Diencephalon (tissue), 1 donor: ENCODE results near the gene CDC23. TPM values are rescaled to one million over a fixed set of nuclear protein-coding genes. Genes with fewer than 3 reads are reported as not detected.

Experiments used
- total RNA-seq: library from RNA; depleted of rRNA; stranded (reverse); fragments of >200 nt; gene quantifications from one replicate; pipeline ENCODE4 v1.2.3, GENCODE V29; 2014

CDC23 gene
- total RNA-seq = 35.5 TPM

GRCh38 chr5:138213161-138214029 is at the start of gene CDC23:
Gene CDC23 (minus strand): TSS chr5:138213323. CDS start chr5:138213312, 11 bp downstream.

GRCh38 chr5:138178516-138179276 is 34.4 kb downstream of the CDC23 start, which contains the start of the genes BRD8 and KIF20A:
Gene BRD8 (minus strand): TSS chr5:138178630. CDS start chr5:138178614, 16 bp downstream.
Gene KIF20A (plus strand): TSS chr5:138179112. CDS start chr5:138179681, 569 bp downstream.

GRCh38 chr5:138138949-138139780 is 74.0 kb downstream of the CDC23 start, which contains the start of gene NME5:
Gene NME5 (minus strand): TSS chr5:138139428. CDS start chr5:138138780, 648 bp downstream.

Other genes with a start within 250 kb of the CDC23 start
- 139 TPM for gene FAM13B, start 180.2 kb downstream of the CDC23 start, total RNA-seq
- gene WNT8A, start 129.3 kb downstream of the CDC23 start, total RNA-seq = 0.23 TPM
- gene NME5, start 73.9 kb downstream of the CDC23 start, total RNA-seq = 22.4 TPM
- 47.3 TPM for gene BRD8, start 34.7 kb downstream of the CDC23 start, total RNA-seq
- 7.6 TPM for gene KIF20A, start 34.2 kb downstream of the CDC23 start, total RNA-seq
- not detected for gene GFRA3, start 61.3 kb upstream of the CDC23 start, total RNA-seq
- 2.1 TPM for gene CDC25C, start 118.5 kb upstream of the CDC23 start, total RNA-seq
- 29.1 TPM for gene FAM53C, start 124.9 kb upstream of the CDC23 start, total RNA-seq
- gene KDM3B, start 139.4 kb upstream of the CDC23 start, total RNA-seq = 84.0 TPM
- 123 TPM for gene REEP2, start 225.7 kb upstream of the CDC23 start, total RNA-seq